Endothelial cell of umbilical vein (primary cell): ENCODE measurements around the gene RNASE7. TPM values are rescaled to one million over a fixed set of nuclear protein-coding genes. Genes with fewer than 3 reads are reported as not detected.

Experiments used
- BruUV-seq: library from RNA; stranded (reverse); fragments of 400-500 nt; replicated peaks from 2 replicates; lab custom pipeline; 2021; lab: Mats Ljungman, UMichigan
- CTCF ChIA-PET: fragments of 300-600, 350-600 bp; sonication (Branson Sonifier 250); formaldehyde crosslinking; loops from one replicate; lab custom pipeline; 2021; ENCODE audit warnings: antibody characterized with exemption, inconsistent platforms; lab: Charles Lee
- POLR2A ChIA-PET: fragments of 300-600, 350-600 bp; sonication (Branson Sonifier 250); formaldehyde crosslinking; loops from one replicate; lab custom pipeline; 2021; ENCODE audit warnings: antibody characterized with exemption, inconsistent platforms; lab: Charles Lee
- DNase-seq: peaks from one replicate; pipeline ENCODE4 v3.0.0-alpha.2; 2011; ENCODE audit warnings: low read depth, low spot score
- FAIRE-seq: peaks from 2 replicates; lab custom pipeline; 2011; peaks lifted over from hg19 to GRCh38; lab: Jason Lieb, UNC
- H2AFZ ChIP-seq: 2 replicates; pipeline ENCODE4 v1.6.0; 2012; ENCODE audit warnings: low read depth, low read length, control low read depth, inconsistent platforms
- H3K27ac ChIP-seq: 2 replicates; pipeline ENCODE4 v1.5.1; 2011; ENCODE audit warnings: low read depth, mild to moderate bottlenecking, control low read depth, low read length, moderate library complexity; ENCODE audit not compliant: insufficient read depth
- H3K27me3 ChIP-seq, 2 experiments: 2 replicates each; pipeline versions ENCODE4 v1.6.0 to v1.6.1; 2011; ENCODE audit warnings: low read length in 2 of 2, mixed read lengths in 1 of 2; ENCODE audit not compliant: control insufficient read depth in 2 of 2, insufficient read depth in 2 of 2
- H3K36me3 ChIP-seq, 2 experiments: 2 replicates in 1 of 2; 3 replicates in 1 of 2; pipeline ENCODE4 v1.5.1; 2011; ENCODE audit warnings: low read length in 2 of 2, mild to moderate bottlenecking in 1 of 2, moderate library complexity in 1 of 2; ENCODE audit not compliant: control insufficient read depth in 2 of 2, insufficient read depth in 2 of 2; ENCODE audit errors: extremely low read depth in 1 of 2
- H3K4me1 ChIP-seq: 3 replicates; pipeline ENCODE4 v1.5.1; 2011; ENCODE audit warnings: mild to moderate bottlenecking, low read length; ENCODE audit not compliant: control insufficient read depth, insufficient read depth; ENCODE audit errors: extremely low read depth
- H3K4me2 ChIP-seq: 2 replicates; pipeline ENCODE4 v1.6.1; 2011; ENCODE audit warnings: low read length, control low read depth, mixed read lengths; ENCODE audit not compliant: insufficient read depth
- H3K4me3 ChIP-seq, 3 experiments: fragments of 200-600 bp in 1 of 3; sonication (generic), shearing (Covaris generic) in 1 of 3; replicated peaks in 1 of 3; 2 replicates each; pipeline ENCODE4 v1.5.1; 2011 to 2016; ENCODE audit warnings: control low read depth in 3 of 3, low read length in 3 of 3, mild to moderate bottlenecking in 2 of 3, inconsistent platforms in 1 of 3, low read depth in 1 of 3, moderate library complexity in 1 of 3; ENCODE audit not compliant: insufficient read depth in 1 of 3
- H3K79me2 ChIP-seq: 2 replicates; pipeline ENCODE4 v1.6.0; 2012; ENCODE audit warnings: low read length, inconsistent platforms; ENCODE audit not compliant: control insufficient read depth, insufficient read depth
- H3K9ac ChIP-seq: replicated peaks from 2 replicates; pipeline ENCODE3; 2011; ENCODE audit warnings: low read length, control low read depth; ENCODE audit not compliant: insufficient read depth; ENCODE audit errors: extremely low read depth
- H3K9me1 ChIP-seq: replicated peaks from 3 replicates; pipeline ENCODE4 v1.6.0; 2011; ENCODE audit warnings: mild to moderate bottlenecking, low read length; ENCODE audit not compliant: control insufficient read depth, insufficient read depth; ENCODE audit errors: extremely low read depth
- H3K9me3 ChIP-seq: replicated peaks from 2 replicates; pipeline ENCODE4 v1.5.1; 2012; ENCODE audit warnings: low read length, inconsistent platforms; ENCODE audit not compliant: control insufficient read depth, insufficient read depth
- H4K20me1 ChIP-seq: replicated peaks from 2 replicates; pipeline ENCODE3; 2011; ENCODE audit warnings: mild to moderate bottlenecking, low read length; ENCODE audit not compliant: control insufficient read depth, insufficient read depth; ENCODE audit errors: extremely low read depth
- CTCF ChIP-seq, 2 donors: IDR thresholded peaks; 1 replicate in 1 of 2; 2 replicates in 1 of 2; pipeline ENCODE4 v1.5.1; 2011; ENCODE audit warnings: low read length in 2 of 2, mild to moderate bottlenecking in 2 of 2, moderate library complexity in 2 of 2, control low read depth in 1 of 2, inconsistent platforms in 1 of 2, low read depth in 1 of 2; ENCODE audit not compliant: insufficient read depth in 1 of 2; ENCODE audit errors: extremely low read depth in 1 of 2
- EZH2 ChIP-seq: IDR thresholded peaks from 2 replicates; pipeline ENCODE4 v1.6.1; 2012; ENCODE audit warnings: borderline replicate concordance, low read depth, mild to moderate bottlenecking, moderate library complexity, low read length, inconsistent platforms; ENCODE audit not compliant: severe bottlenecking
- FOS ChIP-seq: IDR thresholded peaks from 2 replicates; pipeline ENCODE4 v1.6.1; 2011; ENCODE audit warnings: mild to moderate bottlenecking, low read length, moderate library complexity, borderline replicate concordance; ENCODE audit not compliant: insufficient read depth
- GATA2 ChIP-seq: IDR thresholded peaks from 2 replicates; pipeline ENCODE4 v1.7.0; 2011; ENCODE audit warnings: low read depth, mild to moderate bottlenecking, moderate library complexity, mixed read lengths, low read length; ENCODE audit not compliant: insufficient read length, insufficient read depth
- JUN ChIP-seq: IDR thresholded peaks from 2 replicates; pipeline ENCODE4 v1.6.1; 2011; ENCODE audit warnings: borderline replicate concordance, low read depth; ENCODE audit not compliant: insufficient read length, insufficient read depth
- MAX ChIP-seq: IDR thresholded peaks from 2 replicates; pipeline ENCODE4 v1.6.1; 2011; ENCODE audit not compliant: insufficient read depth, insufficient read length
- MYC ChIP-seq: IDR thresholded peaks from one replicate; pipeline ENCODE4 v1.6.1; 2011; ENCODE audit warnings: mild to moderate bottlenecking, low read depth, low read length
- POLR2A ChIP-seq: IDR thresholded peaks from 2 replicates; pipeline ENCODE4 v1.6.1; 2012; ENCODE audit warnings: low read depth, mild to moderate bottlenecking, control low read depth, low read length
- POLR2AphosphoS5 ChIP-seq: IDR thresholded peaks from 2 replicates; pipeline ENCODE4 v1.6.1; 2012; ENCODE audit warnings: low read depth, mild to moderate bottlenecking, control low read depth, low read length, moderate library complexity; ENCODE audit not compliant: insufficient read depth
- dilution Hi-C: fragments of 300-500 bp; cut with MboI; formaldehyde crosslinking; loops from one replicate; pipeline ENCODE4 v1.15.0; 2019; ENCODE audit warnings: low sequenced_read_pairs; ENCODE audit not compliant: extremely low pct_ligation_motif_present
- intact Hi-C: fragments of 100-400 bp; cut with micrococcal nuclease; formaldehyde crosslinking; loops from one replicate; pipeline ENCODE4 v1.10.0; 2022
- polyA plus RNA-seq, 4 experiments: library from polyadenylated mRNA; depleted of rRNA in 3 of 4; stranded (reverse) in 3 of 4; unstranded in 1 of 4; fragments of >200 nt; gene quantifications; 2 replicates each; pipeline versions ENCODE4 v1.2.1 to v1.2.3, GENCODE V29; 2011 to 2012; ENCODE audit warnings: missing spikeins in 1 of 4
- total RNA-seq: library from RNA; stranded (reverse); gene quantifications from 2 replicates; pipeline ENCODE4 v1.2.3, GENCODE V29; 2021

The RNASE7 gene
- total and polyA plus RNA-seq, 2 donors (not counting 3 experiments of a cell fraction or from before 2014, with no cell fraction given), result not detected

GRCh38 chr14:21087294-21088091 lies 45.3 kb downstream of the RNASE7 start:
- no peak overlapping the region for H2AFZ ChIP-seq
- no peak overlapping the region for H3K9ac ChIP-seq
- H4K20me1 ChIP-seq, result no peaks in the 10 kb centered on the region
- FAIRE-seq (peak; percentile 92), DNase-seq (peak; percentile 85)
- dilution Hi-C loops (no loop called here), intact Hi-C loops (loop anchor here (1.0 kb wide), 1 partner anchor 16 kb away; no protein-coding TSS in a partner anchor)
- TF ChIP-seq EZH2 (no peak), FOS (peak; percentile 87), JUN (peak; percentile 88), POLR2A (peak; percentile 20), MYC (no peak), MAX (no peak), GATA2 (no peak), POLR2AphosphoS5 (peak; percentile 32), CTCF (IDR thresholded peaks at IDR 0.05; ENCODE audit: extremely low read depth in 1 of 2, insufficient read depth in 1 of 2, low read depth in 1 of 2, low read length in 2 of 2) (no peak)
- no peak overlapping the region for H3K27ac ChIP-seq
- no peaks in the 10 kb centered on the region for H3K79me2 ChIP-seq
- H3K36me3 ChIP-seq, result peaks cover 0 to 3% of the 10 kb centered on the region in 2 experiments
- ChIA-PET CTCF (interaction anchor here (1.3 to 5.8 kb wide), 6 partner anchors 16 to 73 kb away, joined by 4 to 60 read pairs (median 18); partner anchors contain the start of gene ARHGEF40), POLR2A (interaction anchor here (1.3 kb wide), 1 partner anchor 17 kb away, joined by 4 read pairs; no protein-coding TSS in a partner anchor)
- no TSS peak for BruUV-seq
- no peaks in the 10 kb centered on the region for H3K9me3 ChIP-seq
- H3K4me3 ChIP-seq, result no peak overlapping the region
- H3K4me2 ChIP-seq, result no peak overlapping the region
- no peaks in the 10 kb centered on the region for H3K4me1 ChIP-seq
- no peaks in the 10 kb centered on the region for H3K9me1 ChIP-seq
- H3K27me3 ChIP-seq, result no peaks in the 10 kb centered on the region
